Osteocyte (in vitro differentiated cells): ENCODE data around the gene IMMP2L. TPM values are rescaled to one million over a fixed set of nuclear protein-coding genes. Genes with fewer than 3 reads are reported as not detected.

ENCODE experiments used
- DNase-seq: peaks from one replicate; pipeline ENCODE4 v3.0.0; 2021; ENCODE audit warnings: mixed read lengths; ENCODE audit not compliant: unreplicated experiment; ENCODE audit errors: extremely low spot score
- H3K27ac Mint-ChIP-seq: one replicate; pipeline ENCODE4 v1.8.0; 2021; ENCODE audit warnings: mild to moderate bottlenecking, mixed read lengths; ENCODE audit not compliant: unreplicated experiment
- H3K27me3 Mint-ChIP-seq: one replicate; pipeline ENCODE4 v1.8.0; 2021; ENCODE audit warnings: mixed read lengths; ENCODE audit not compliant: unreplicated experiment
- H3K36me3 Mint-ChIP-seq: one replicate; pipeline ENCODE4 v1.8.0; 2021; ENCODE audit warnings: mixed read lengths; ENCODE audit not compliant: unreplicated experiment
- H3K4me1 Mint-ChIP-seq: one replicate; pipeline ENCODE4 v1.8.0; 2021; ENCODE audit warnings: mixed read lengths; ENCODE audit not compliant: unreplicated experiment
- H3K4me3 Mint-ChIP-seq: one replicate; pipeline ENCODE4 v1.8.0; 2021; ENCODE audit warnings: mild to moderate bottlenecking, moderate library complexity, mixed read lengths; ENCODE audit not compliant: unreplicated experiment
- H3K9me3 Mint-ChIP-seq: one replicate; pipeline ENCODE4 v1.8.0; 2021; ENCODE audit warnings: mixed read lengths; ENCODE audit not compliant: unreplicated experiment
- CTCF ChIP-seq: fragments of 200-600 bp; sonication (generic); IDR thresholded peaks from 2 replicates; pipeline ENCODE4 v1.5.0; 2021; ENCODE audit warnings: antibody characterized with exemption, mild to moderate bottlenecking, moderate library complexity
- total RNA-seq: library from RNA; stranded (reverse); gene quantifications from 2 replicates; pipeline ENCODE4 v1.2.1, GENCODE V29; 2021

Gene IMMP2L
- total RNA-seq, 1 donor from 2014 or later: 15.6 TPM

DNA sequence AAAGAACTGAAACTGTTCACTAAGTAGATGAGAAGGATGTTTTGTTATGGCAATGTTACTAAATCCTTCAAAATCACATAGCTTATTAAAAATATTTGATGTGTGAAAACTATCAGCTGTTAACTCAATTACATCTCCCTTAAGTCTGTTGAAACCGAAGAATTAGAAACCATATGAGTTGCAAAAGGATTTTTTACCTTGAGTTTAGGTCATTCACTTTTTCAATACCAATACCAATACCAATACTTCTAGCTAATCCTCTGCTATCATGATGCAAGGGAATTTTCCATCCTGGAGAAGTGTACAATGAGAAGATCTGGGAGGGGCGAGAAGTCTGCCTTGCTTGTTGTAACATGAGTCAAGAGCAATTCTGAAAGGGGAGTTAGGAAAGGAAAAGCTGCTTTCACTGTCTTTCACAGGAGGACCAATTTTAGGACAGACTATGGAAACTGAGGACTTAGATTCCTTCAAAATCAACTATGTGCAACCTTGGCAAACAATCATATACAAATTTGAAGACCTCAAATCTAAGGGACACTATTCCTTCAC lies 199.7 kb downstream of the IMMP2L start:
- Mint-ChIP-seq H3K27me3 (no peaks in the 10 kb centered on the region), H3K4me1 (peaks cover 53% of the 10 kb centered on the region), H3K4me3 (peak overlapping the region; percentile 3), H3K9me3 (no peaks in the 10 kb centered on the region), H3K36me3 (no peaks in the 10 kb centered on the region), H3K27ac (peak overlapping the region; percentile 75)
- no peak for DNase-seq
- TF ChIP-seq CTCF: no peak

GRCh38 chr7:111358915-111359314 lies 203.4 kb downstream of the IMMP2L start:
- H3K27ac Mint-ChIP-seq: no peak overlapping the region
- TF ChIP-seq CTCF: no peak
- H3K27me3 Mint-ChIP-seq: no peaks in the 10 kb centered on the region
- H3K4me1 Mint-ChIP-seq: peaks cover 51% of the 10 kb centered on the region
- no peaks in the 10 kb centered on the region for H3K36me3 Mint-ChIP-seq
- no peak for DNase-seq
- H3K4me3 Mint-ChIP-seq: no peak overlapping the region
- no peaks in the 10 kb centered on the region for H3K9me3 Mint-ChIP-seq

GRCh38 chr7:111357691-111358090 lies 204.6 kb downstream of the IMMP2L start:
- TF ChIP-seq CTCF: no peak
- H3K27ac Mint-ChIP-seq: peak overlapping the region; percentile 73
- no peaks in the 10 kb centered on the region for H3K36me3 Mint-ChIP-seq
- H3K9me3 Mint-ChIP-seq: no peaks in the 10 kb centered on the region
- H3K27me3 Mint-ChIP-seq: no peaks in the 10 kb centered on the region
- peak overlapping the region; percentile 0 for H3K4me3 Mint-ChIP-seq
- no peak for DNase-seq
- peaks cover 39% of the 10 kb centered on the region for H3K4me1 Mint-ChIP-seq

- Mint-ChIP-seq H3K27me3 (no peaks in the 10 kb centered on the region), H3K4me1 (peaks cover 32% of the 10 kb centered on the region), H3K36me3 (no peaks in the 10 kb centered on the region), H3K27ac (peak overlapping the region; percentile 73), H3K4me3 (no peak overlapping the region), H3K9me3 (no peaks in the 10 kb centered on the region)
- DNase-seq: no peak
- no peak for TF ChIP-seq CTCF
These were observed 205.4 kb downstream of the IMMP2L start for GRCh38 chr7:111356941-111357340.

DNA sequence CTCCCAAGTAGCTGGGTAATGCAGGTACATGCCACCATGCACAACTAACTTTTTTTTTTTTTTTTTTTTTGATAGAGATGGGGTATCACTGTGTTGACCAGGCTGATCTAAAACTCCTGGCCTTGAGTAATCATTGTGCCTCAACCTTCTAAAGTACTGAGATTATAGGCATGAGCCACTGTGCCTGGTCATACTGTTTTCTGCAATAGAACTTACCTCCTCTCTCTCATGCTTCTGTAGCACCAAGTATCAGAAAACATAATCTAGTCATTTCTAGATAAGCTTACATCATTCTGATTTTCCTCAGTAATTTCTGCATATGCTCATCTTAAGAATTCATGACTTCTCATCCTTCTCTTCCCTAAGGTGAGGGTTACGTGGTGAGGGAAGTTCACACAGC lies 210.0 kb downstream of the IMMP2L start:
- no peaks in the 10 kb centered on the region for H3K27me3 Mint-ChIP-seq
- no peak for DNase-seq
- peaks cover 4% of the 10 kb centered on the region for H3K9me3 Mint-ChIP-seq
- H3K27ac Mint-ChIP-seq: no peak overlapping the region
- no peak overlapping the region for H3K4me3 Mint-ChIP-seq
- H3K36me3 Mint-ChIP-seq: no peaks in the 10 kb centered on the region
- no peak for TF ChIP-seq CTCF
- H3K4me1 Mint-ChIP-seq: peaks cover 7% of the 10 kb centered on the region
